MM.1S (cell line): ENCODE measurements around the gene EZH1.

ENCODE experiments used
- DNase-seq: peaks from one replicate; pipeline ENCODE4 v3.0.0-alpha.2; 2015
- H2AFZ ChIP-seq: fragments of 300-600 bp; sonication (generic); 2 replicates; pipeline ENCODE4 v1.6.0; 2016; ENCODE audit warnings: antibody characterized with exemption, low read length
- H3F3A ChIP-seq: fragments of 300-600 bp; sonication (generic); 2 replicates; pipeline ENCODE4 v1.6.1; 2016; ENCODE audit warnings: mild to moderate bottlenecking, antibody characterized with exemption, low read length, moderate library complexity, mixed read lengths; ENCODE audit not compliant: insufficient read depth
- H3K27ac ChIP-seq: fragments of 300-600 bp; sonication (generic); 2 replicates; pipeline ENCODE4 v1.5.1; 2016; ENCODE audit warnings: mild to moderate bottlenecking, low read length
- H3K27me3 ChIP-seq: fragments of 300-600 bp; sonication (generic); replicated peaks from 2 replicates; pipeline ENCODE4 v1.6.0; 2016; ENCODE audit warnings: low read length; ENCODE audit not compliant: insufficient read depth
- H3K36me3 ChIP-seq: fragments of 300-600 bp; sonication (generic); replicated peaks from 2 replicates; pipeline ENCODE4 v1.6.1; 2016; ENCODE audit warnings: mild to moderate bottlenecking, low read length, mixed read lengths; ENCODE audit not compliant: insufficient read depth
- H3K4me1 ChIP-seq: fragments of 300-600 bp; sonication (generic); 2 replicates; pipeline ENCODE4 v1.6.1; 2016; ENCODE audit warnings: low read length, mixed read lengths
- H3K4me2 ChIP-seq: fragments of 300-600 bp; sonication (generic); 2 replicates; pipeline ENCODE4 v1.6.0; 2016; ENCODE audit warnings: low read depth, low read length
- H3K4me3 ChIP-seq: fragments of 300-600 bp; sonication (generic); 2 replicates; pipeline ENCODE4 v1.5.1; 2016; ENCODE audit warnings: low read length, mixed read lengths
- H3K79me2 ChIP-seq: fragments of 300-600 bp; sonication (generic); 2 replicates; pipeline ENCODE4 v1.6.1; 2016; ENCODE audit warnings: mixed run types, low read length, mixed read lengths
- H3K9ac ChIP-seq: fragments of 300-600 bp; sonication (generic); 2 replicates; pipeline ENCODE4 v1.6.1; 2016; ENCODE audit warnings: low read length, mixed read lengths
- H3K9me2 ChIP-seq: fragments of 300-600 bp; sonication (generic); replicated peaks from 2 replicates; pipeline ENCODE4 v1.6.1; 2016; ENCODE audit warnings: mild to moderate bottlenecking, low read length, mixed read lengths; ENCODE audit not compliant: insufficient read depth
- H3K9me3 ChIP-seq: fragments of 300-600 bp; sonication (generic); replicated peaks from 2 replicates; pipeline ENCODE4 v1.6.1; 2016; ENCODE audit warnings: mild to moderate bottlenecking, low read length, mixed read lengths; ENCODE audit not compliant: insufficient read depth
- H4K20me1 ChIP-seq: fragments of 300-600 bp; sonication (generic); 2 replicates; pipeline ENCODE4 v1.6.1; 2016; ENCODE audit warnings: mild to moderate bottlenecking, low read length, moderate library complexity, mixed read lengths; ENCODE audit not compliant: insufficient read depth
- CTCF ChIP-seq: fragments of 300-600 bp; sonication (generic); IDR thresholded peaks from 2 replicates; pipeline ENCODE4 v1.5.1; 2016; ENCODE audit warnings: antibody characterized with exemption, low read length, mixed read lengths
- EZH2 ChIP-seq: fragments of 300-600 bp; sonication (generic); optimal IDR thresholded peaks from 2 replicates; pipeline ENCODE3; 2017; ENCODE audit warnings: low read depth, mild to moderate bottlenecking, antibody characterized with exemption, low read length, mixed read lengths
- EZH2phosphoT487 ChIP-seq: fragments of 300-600 bp; sonication (generic); IDR thresholded peaks from 2 replicates; pipeline ENCODE4 v1.6.1; 2018; ENCODE audit warnings: antibody characterized with exemption, low read length

The EZH1 gene

GRCh38 chr17:42709561-42709960, 35.3 kb downstream of the EZH1 start:
- Histone ChIP-seq H3K79me2 (no peaks in the 10 kb centered on the region), H2AFZ (no peak overlapping the region), H3K4me2 (no peak overlapping the region), H3K4me3 (no peak overlapping the region), H3K27me3 (no peaks in the 10 kb centered on the region), H3K9me2 (no peaks in the 10 kb centered on the region), H3K36me3 (peaks cover 7% of the 10 kb centered on the region; the same call in 1 of the 2 replicates), H3F3A (peaks cover 9% of the 10 kb centered on the region), H3K27ac (no peak overlapping the region), H4K20me1 (no peaks in the 10 kb centered on the region), H3K4me1 (peaks cover 14% of the 10 kb centered on the region), H3K9me3 (no peaks in the 10 kb centered on the region), H3K9ac (no peak overlapping the region)
- no peak for TF ChIP-seq EZH2
- no peak for TF ChIP-seq EZH2phosphoT487
- no peak for TF ChIP-seq CTCF
- no peak for DNase-seq

GRCh38 chr17:42708588-42708987, 36.3 kb downstream of the EZH1 start:
- no peak for TF ChIP-seq EZH2phosphoT487
- no peak for TF ChIP-seq CTCF
- no peak for TF ChIP-seq EZH2
- H3K27ac ChIP-seq, result no peak overlapping the region
- H3K36me3 ChIP-seq, result peaks cover 7% of the 10 kb centered on the region; the same call in 1 of the 2 replicates
- no peaks in the 10 kb centered on the region for H3K27me3 ChIP-seq
- no peak overlapping the region for H3K4me3 ChIP-seq
- no peak overlapping the region for H2AFZ ChIP-seq
- H3K9ac ChIP-seq, result no peak overlapping the region
- H3K79me2 ChIP-seq, result no peaks in the 10 kb centered on the region
- peaks cover 9% of the 10 kb centered on the region for H3F3A ChIP-seq
- H4K20me1 ChIP-seq, result no peaks in the 10 kb centered on the region
- no peaks in the 10 kb centered on the region for H3K9me2 ChIP-seq
- H3K4me1 ChIP-seq, result peaks cover 18% of the 10 kb centered on the region
- DNase-seq, result no peak
- no peak overlapping the region for H3K4me2 ChIP-seq
- H3K9me3 ChIP-seq, result no peaks in the 10 kb centered on the region

GRCh38 chr17:42706732-42707131, 38.1 kb downstream of the EZH1 start:
- Histone ChIP-seq H3K36me3 (peaks cover 7% of the 10 kb centered on the region; the same call in 1 of the 2 replicates), H3K9ac (no peak overlapping the region)
- TF ChIP-seq EZH2phosphoT487, result no peak
- TF ChIP-seq EZH2, result no peak
- TF ChIP-seq CTCF, result no peak

More at GRCh38 chr17:42706732-42707131, 38.1 kb downstream of the EZH1 start:
- H3K27me3 ChIP-seq, result no peaks in the 10 kb centered on the region
- H3K9me3 ChIP-seq, result no peaks in the 10 kb centered on the region
- no peak overlapping the region for H2AFZ ChIP-seq
- DNase-seq, result no peak
- no peaks in the 10 kb centered on the region for H3K9me2 ChIP-seq
- no peak overlapping the region for H3K27ac ChIP-seq
- no peak overlapping the region for H3K4me2 ChIP-seq
- no peaks in the 10 kb centered on the region for H4K20me1 ChIP-seq
- H3K4me1 ChIP-seq, result peaks cover 18% of the 10 kb centered on the region
- H3K79me2 ChIP-seq, result no peaks in the 10 kb centered on the region
- peaks cover 9% of the 10 kb centered on the region for H3F3A ChIP-seq
- H3K4me3 ChIP-seq, result no peak overlapping the region
